ENCODE results near the gene CDCA8.

DNA sequence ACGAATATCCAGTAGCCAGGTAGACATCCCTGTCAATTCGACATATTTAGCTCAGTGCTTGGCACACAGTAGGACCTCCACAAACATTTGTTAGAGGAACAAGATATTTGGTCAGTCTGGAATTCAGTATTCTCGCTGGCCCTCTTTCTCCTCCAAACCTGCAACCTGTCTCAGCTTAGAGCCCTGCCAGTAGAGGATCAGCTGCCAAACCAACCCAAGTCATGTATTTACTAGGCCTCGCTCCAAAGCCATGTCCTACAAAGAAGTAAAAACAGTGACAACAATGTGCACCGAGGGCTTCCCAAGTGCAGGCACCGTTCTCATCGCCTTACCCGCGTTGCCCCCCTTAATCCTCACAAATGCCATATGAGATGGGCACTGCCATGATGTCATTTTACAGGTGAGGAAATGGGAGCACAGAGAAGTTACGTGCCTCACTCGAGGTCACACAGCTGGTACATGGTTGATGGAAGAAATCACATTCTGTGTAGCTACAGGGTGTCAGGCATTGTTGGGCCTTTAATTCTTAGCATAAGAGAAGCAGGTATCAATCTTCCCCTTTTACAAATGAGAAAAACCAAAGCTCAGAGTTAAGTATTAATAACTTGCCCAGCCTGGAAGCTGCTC lies 26.0 kb upstream of the CDCA8 start:
- TF ChIP-seq EP300 (IDR thresholded peaks at IDR 0.05) (no peak), POLR2AphosphoS5 (IDR thresholded peaks at IDR 0.05) (no peak)
- TF ChIP-seq, protein P1, sequence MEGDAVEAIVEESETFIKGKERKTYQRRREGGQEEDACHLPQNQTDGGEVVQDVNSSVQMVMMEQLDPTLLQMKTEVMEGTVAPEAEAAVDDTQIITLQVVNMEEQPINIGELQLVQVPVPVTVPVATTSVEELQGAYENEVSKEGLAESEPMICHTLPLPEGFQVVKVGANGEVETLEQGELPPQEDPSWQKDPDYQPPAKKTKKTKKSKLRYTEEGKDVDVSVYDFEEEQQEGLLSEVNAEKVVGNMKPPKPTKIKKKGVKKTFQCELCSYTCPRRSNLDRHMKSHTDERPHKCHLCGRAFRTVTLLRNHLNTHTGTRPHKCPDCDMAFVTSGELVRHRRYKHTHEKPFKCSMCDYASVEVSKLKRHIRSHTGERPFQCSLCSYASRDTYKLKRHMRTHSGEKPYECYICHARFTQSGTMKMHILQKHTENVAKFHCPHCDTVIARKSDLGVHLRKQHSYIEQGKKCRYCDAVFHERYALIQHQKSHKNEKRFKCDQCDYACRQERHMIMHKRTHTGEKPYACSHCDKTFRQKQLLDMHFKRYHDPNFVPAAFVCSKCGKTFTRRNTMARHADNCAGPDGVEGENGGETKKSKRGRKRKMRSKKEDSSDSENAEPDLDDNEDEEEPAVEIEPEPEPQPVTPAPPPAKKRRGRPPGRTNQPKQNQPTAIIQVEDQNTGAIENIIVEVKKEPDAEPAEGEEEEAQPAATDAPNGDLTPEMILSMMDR (IDR thresholded peaks at IDR 0.05), result no peak
